ENCODE measurements around the gene LTF.

GRCh38 chr3:46462511-46462910 lies 2.2 kb downstream of the LTF start:
- no peak for TF ChIP-seq CTCF (IDR thresholded peaks at IDR 0.05; ENCODE audit: insufficient read depth, low read length)
- TF ChIP-seq POLR2AphosphoS5 (IDR thresholded peaks at IDR 0.05; ENCODE audit: low read depth), result no peak

All from HL-60 (cell line).